ENCODE data around the gene HOXC4.

The HOXC4 gene

DNA sequence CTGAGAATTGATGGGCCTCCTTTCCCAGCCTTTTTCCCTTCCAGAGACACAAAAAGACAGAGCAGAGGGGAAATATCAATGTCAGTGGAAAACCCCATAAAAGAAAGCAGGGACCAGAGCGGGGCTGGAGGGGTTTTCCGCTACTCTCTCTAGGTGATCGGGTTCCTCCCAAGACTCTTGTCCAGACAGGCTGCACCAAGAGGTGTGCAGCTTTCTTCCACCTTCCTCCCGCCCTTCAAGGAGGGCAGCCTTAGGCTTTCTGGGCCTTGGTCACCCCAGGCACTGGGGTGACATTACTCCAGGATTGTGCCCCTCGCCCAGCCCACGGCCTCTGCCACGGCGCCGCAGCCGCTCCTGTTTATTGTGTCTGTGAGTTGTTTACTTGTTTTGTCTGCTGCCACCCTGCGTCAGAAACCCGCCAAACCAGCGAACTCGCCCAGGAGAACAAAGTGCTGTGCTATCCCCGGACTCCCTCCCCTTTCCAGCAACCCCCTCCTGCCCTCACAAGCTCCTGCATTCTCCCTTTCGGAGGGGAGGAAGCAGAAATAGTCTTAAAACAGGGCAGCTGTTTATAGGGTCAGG lies 32.1 kb upstream of the HOXC4 start:
- peak overlapping the region; percentile 88 for H3K4me3 ChIP-seq (ENCODE audit: low read depth, low read length)
- CTCF ChIA-PET = interaction anchor here (1.0 to 23.4 kb wide), 7 partner anchors 11 to 193 kb away, joined by 3 to 908 read pairs (median 44); partner anchors contain the start of genes HOXC5, HOXC8, HOXC9 and SMUG1
- DNase-seq (ENCODE audit: low read depth, low spot score) = no peak
- TF ChIP-seq, protein P1, sequence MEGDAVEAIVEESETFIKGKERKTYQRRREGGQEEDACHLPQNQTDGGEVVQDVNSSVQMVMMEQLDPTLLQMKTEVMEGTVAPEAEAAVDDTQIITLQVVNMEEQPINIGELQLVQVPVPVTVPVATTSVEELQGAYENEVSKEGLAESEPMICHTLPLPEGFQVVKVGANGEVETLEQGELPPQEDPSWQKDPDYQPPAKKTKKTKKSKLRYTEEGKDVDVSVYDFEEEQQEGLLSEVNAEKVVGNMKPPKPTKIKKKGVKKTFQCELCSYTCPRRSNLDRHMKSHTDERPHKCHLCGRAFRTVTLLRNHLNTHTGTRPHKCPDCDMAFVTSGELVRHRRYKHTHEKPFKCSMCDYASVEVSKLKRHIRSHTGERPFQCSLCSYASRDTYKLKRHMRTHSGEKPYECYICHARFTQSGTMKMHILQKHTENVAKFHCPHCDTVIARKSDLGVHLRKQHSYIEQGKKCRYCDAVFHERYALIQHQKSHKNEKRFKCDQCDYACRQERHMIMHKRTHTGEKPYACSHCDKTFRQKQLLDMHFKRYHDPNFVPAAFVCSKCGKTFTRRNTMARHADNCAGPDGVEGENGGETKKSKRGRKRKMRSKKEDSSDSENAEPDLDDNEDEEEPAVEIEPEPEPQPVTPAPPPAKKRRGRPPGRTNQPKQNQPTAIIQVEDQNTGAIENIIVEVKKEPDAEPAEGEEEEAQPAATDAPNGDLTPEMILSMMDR (IDR thresholded peaks at IDR 0.05; ENCODE audit: insufficient read depth, low read length, missing control alignments) = peak; percentile 25
- POLR2A ChIA-PET = interaction anchor here (0.8 to 1.8 kb wide), 2 partner anchors 13 kb away, joined by 5 to 7 read pairs; partner anchors contain the start of gene HOXC8

DNA sequence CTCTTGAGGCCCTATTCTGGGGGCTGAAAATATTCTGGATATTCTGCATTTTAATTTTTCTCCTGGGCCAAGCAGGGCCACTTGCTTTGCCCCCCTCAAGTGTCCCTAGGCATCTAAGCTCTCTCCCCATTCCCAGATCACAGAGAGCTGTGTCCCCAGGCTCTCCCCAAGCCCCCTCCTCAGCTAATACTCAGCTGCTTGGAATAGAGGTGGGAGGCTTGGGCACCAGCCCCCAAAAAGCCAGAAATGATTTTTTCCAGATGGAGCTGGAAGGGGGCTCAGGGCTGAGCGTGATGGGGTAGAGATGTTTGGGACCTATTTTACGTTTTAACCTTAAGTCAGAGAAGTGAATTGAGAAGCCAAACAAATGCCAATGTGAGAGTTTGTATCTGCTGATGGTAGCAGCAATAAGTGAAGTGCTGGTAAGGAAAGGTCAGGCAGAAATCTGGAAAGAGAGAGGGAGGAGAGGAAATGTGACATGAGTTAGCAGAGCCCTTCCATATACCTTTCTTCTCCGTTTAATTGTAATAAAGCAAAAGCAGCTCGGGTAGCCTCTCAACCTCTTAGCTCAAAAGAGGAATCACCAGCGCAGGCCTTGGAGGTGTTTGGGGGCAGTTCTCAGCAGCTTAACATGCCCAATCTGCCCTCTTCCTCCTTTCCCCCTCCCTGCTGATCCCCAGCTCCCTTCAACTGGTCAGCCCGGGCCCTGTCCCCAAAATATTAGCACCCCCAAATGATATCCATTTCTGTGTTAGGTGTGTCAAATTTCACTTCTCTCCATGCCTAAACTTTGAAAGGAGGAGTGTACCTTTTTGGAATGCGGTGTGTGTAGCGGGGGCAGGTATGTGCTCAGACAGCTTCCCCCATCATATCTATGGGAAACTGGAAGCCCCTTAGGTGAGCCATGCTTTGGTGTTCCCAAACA lies 30.4 kb upstream of the HOXC4 start:
- TF ChIP-seq, protein P1 (IDR thresholded peaks at IDR 0.05; ENCODE audit: insufficient read depth, low read length, missing control alignments) = no peak
- ChIA-PET POLR2A (interaction anchor here (0.7 to 3.0 kb wide), 7 partner anchors 9 to 743 kb away, joined by 3 to 23 read pairs (median 5); partner anchors contain the start of genes HOXC10, HOXC5, HOXC8 and HOXC9), CTCF (interaction anchor here (0.8 to 23.4 kb wide), 9 partner anchors 9 to 356 kb away, joined by 3 to 908 read pairs (median 16); partner anchors contain the start of genes HOXC10, HOXC5, HOXC8 and HOXC9)
- no peak for DNase-seq (ENCODE audit: low read depth, low spot score)
- peak overlapping the region; percentile 55 for H3K4me3 ChIP-seq (ENCODE audit: low read depth, low read length)

DNA sequence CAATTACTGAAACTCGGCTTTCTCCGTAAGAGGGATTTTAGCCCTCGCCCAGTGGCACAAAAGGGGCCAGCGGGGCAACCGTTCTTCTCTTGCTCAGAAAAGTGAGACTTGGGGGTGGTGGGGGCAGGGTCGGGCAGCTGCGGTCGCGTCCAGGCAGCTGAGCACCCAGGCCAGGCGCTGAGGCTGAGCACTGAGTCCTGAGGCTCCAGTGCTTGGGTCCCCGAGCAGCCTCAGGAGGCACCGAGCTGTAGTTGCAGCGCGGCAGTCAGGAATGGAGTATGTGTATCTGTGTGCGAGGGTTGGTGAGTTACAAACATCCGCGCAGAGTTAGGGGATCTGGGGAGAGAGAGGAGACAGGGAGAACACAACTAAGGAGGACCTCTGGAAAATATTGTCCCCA lies 29.5 kb upstream of the HOXC4 start:
- peak overlapping the region; percentile 55 for H3K4me3 ChIP-seq (ENCODE audit: low read depth, low read length)
- POLR2A ChIA-PET = interaction anchor here (0.7 to 3.0 kb wide), 6 partner anchors 10 to 744 kb away, joined by 3 to 23 read pairs (median 4); partner anchors contain the start of genes HOXC10, HOXC8 and HOXC9
- no peak for DNase-seq (ENCODE audit: low read depth, low spot score)
- CTCF ChIA-PET = interaction anchor here (1.0 to 23.4 kb wide), 7 partner anchors 8 to 355 kb away, joined by 3 to 908 read pairs (median 44); partner anchors contain the start of genes HOXC10, HOXC5, HOXC8 and HOXC9
- TF ChIP-seq, protein P1 (IDR thresholded peaks at IDR 0.05; ENCODE audit: insufficient read depth, low read length, missing control alignments) = no peak

DNA sequence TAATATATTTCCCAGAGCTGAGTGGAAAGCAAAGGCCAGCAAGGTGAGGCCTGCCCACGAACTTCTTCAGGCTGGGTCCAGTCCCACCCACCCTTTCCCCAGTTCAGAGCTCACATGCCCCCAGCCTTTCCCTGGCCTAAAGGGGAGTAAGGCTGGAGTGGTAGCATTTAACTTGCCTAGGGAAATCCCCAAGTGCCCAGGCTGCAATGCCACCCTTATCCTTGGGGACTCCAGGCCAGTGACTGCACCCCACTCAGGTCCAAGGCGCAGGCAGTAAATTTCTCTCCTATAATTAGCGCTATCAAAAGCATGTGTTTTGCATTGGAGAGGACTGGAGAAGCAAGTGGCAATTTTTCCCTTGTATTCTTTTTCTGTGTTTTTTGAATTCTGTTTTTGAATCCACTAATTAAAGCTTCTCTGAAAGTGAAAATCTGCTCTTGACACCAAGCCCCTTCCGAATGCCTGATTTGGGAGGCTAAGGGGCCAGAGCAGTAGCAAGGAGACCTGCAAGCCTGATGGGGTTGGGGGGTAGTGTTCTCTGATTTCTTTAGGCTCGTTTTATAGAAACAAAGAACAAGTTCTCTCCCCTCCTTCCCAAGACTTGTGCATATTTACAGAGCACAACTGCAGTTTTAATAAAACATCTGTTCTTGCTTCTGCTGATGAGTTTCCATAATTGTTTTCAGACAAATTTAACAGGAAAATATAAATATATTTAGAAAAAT lies 28.9 kb upstream of the HOXC4 start:
- TF ChIP-seq, protein P1 (IDR thresholded peaks at IDR 0.05; ENCODE audit: insufficient read depth, low read length, missing control alignments) = no peak
- POLR2A ChIA-PET = interaction anchor here (0.6 to 3.0 kb wide), 4 partner anchors 11 to 183 kb away, joined by 3 to 23 read pairs (median 4); partner anchors contain the start of genes HOXC10 and HOXC8
- CTCF ChIA-PET = interaction anchor here (1.0 to 23.4 kb wide), 7 partner anchors 7 to 355 kb away, joined by 3 to 908 read pairs (median 44); partner anchors contain the start of genes HOXC10, HOXC5, HOXC8 and HOXC9

DNA sequence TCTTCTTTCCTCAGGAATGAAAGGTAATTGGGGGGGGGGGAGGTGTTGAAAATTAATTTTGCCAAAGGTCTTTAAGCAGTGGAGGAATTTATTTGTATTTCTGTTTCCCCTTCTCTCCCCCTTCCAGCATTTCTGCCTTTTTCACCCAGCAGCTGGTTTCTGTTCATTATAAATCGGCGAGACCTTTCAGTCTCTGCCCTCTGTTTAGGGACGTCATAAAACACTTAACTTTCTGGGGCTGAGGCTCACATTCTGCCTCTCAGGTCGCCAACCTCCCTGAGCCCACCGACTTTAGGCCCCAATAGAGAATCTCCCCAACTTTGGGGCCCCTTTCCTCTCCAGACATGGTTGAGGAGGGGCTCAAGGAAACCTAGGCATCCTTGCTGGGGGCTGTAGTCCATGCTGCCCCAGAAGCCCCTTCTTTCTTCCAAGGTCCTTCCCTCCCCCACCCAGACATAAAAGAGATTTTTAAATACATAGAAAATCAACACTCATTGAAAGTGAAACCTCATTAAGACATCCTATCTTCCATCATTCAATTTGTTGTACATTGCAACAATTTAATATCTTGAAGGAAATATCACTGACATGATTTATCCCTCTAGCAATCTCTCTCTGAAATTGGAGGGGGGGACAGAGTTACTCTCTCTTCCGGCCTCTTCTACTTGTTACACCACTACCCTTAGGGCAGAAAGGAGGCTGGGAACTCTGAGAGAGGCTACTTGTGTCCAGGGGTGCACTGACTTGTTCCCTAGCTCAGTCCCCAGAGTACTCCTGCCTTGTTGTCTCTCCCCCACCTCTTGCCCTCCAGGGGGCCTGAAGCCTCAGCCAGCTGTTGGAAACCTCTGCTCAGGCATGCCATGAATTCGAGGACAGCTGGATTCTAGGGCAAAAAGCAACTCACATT lies 27.9 kb upstream of the HOXC4 start:
- ChIA-PET CTCF (interaction anchor here (3.4 to 23.4 kb wide), 5 partner anchors 18 to 189 kb away, joined by 10 to 908 read pairs (median 44); partner anchors contain the start of genes HOXC10, HOXC8, HOXC9 and SMUG1), POLR2A (interaction anchor here (0.9 to 3.9 kb wide), 5 partner anchors 9 to 41 kb away, joined by 3 to 28 read pairs (median 14); partner anchors contain the start of genes HOXC10 and HOXC8)
- TF ChIP-seq, protein P1 (IDR thresholded peaks at IDR 0.05; ENCODE audit: insufficient read depth, low read length, missing control alignments) = peak; percentile 19
- peak overlapping the region; percentile 42 for H3K4me3 ChIP-seq (ENCODE audit: low read depth, low read length)
- no peak for DNase-seq (ENCODE audit: low read depth, low spot score)

More for the DNA sequence above, 28.9 kb upstream of the HOXC4 start:
- no peak for DNase-seq (ENCODE audit: low read depth, low spot score)
- peak overlapping the region; percentile 55 for H3K4me3 ChIP-seq (ENCODE audit: low read depth, low read length)

Data from AG04449 (cell line).